Ishikawa (cell line): Measurements from ENCODE around the gene TBX2.

Experiments
- CEBPB ChIP-seq: IDR thresholded peaks from 2 replicates; pipeline ENCODE4 v1.6.1; 2012
- CREB1 ChIP-seq: IDR thresholded peaks from 2 replicates; pipeline ENCODE4 v1.6.1; 2012; ENCODE audit warnings: low read depth
- FOXM1 ChIP-seq: IDR thresholded peaks from 2 replicates; pipeline ENCODE4 v1.6.1; 2012; ENCODE audit warnings: low read depth, borderline replicate concordance
- MAX ChIP-seq: IDR thresholded peaks from 2 replicates; pipeline ENCODE4 v1.6.1; 2012
- RAD21 ChIP-seq: IDR thresholded peaks from 2 replicates; pipeline ENCODE4 v1.6.1; 2012; ENCODE audit warnings: low read depth
- TAF1 ChIP-seq: IDR thresholded peaks from 2 replicates; pipeline ENCODE4 v1.6.1; 2012; ENCODE audit warnings: low read depth, mild to moderate bottlenecking
- USF1 ChIP-seq: IDR thresholded peaks from 2 replicates; pipeline ENCODE4 v1.6.1; 2012
- YY1 ChIP-seq: IDR thresholded peaks from 2 replicates; pipeline ENCODE4 v1.6.1; 2012; ENCODE audit warnings: low read depth

- TF ChIP-seq CREB1 (no peak), MAX (no peak), TAF1 (no peak), FOXM1 (no peak), USF1 (no peak), CEBPB (no peak), YY1 (no peak), RAD21 (no peak)
Observed at GRCh38 chr17:61426482-61427304, 27.1 kb downstream of the TBX2 start.
